Middle frontal gyrus (tissue), 1 donor: Measurements from ENCODE around the gene INS.
"Not testable (repeated sequence)": the region's sequence is repeated elsewhere in the genome, so short reads cannot be mapped to it uniquely, and the experiment has no call there.

Experiments
- DNase-seq: peaks from one replicate; pipeline ENCODE4 v3.0.0-alpha.2; 2015; ENCODE audit warnings: low spot score; ENCODE audit errors: extremely low spot score

INS gene

DNA sequence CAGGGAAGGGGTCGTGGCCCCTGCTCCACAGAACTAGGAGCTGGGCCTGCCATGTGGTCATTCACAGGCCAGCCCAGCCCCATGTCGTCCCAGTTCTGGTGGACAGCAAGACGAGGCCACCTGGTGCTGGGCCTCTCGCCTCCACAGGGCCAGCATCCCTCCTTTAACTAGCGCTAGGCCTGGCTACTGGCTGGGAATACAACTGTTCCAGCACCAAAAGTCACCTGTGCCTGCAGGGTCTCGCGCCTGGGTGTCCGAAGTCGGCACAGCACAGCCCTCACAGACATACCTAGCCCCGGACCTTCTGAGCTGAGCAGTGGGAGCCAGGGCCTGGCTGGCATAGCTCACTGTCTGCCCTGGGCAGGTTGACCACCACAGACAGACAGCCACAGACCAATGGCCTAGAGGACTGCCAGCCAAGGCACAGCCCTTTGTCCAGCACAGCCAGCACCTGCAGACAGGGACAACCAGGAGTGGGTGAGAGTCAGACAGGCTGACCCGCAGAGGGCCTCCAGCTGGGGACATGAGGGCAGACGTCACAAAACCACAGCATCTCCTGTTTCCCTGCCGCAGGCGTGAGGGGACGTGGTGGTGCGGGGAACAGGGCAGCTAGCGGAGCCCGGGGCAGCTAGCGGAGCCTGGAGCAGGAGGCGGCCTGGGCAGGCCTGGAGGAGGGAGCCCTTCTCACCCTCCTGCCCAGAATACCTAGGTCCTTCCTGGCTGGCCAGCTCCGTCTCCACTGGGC lies 37.8 kb upstream of the INS start:
- no peak for DNase-seq

DNA sequence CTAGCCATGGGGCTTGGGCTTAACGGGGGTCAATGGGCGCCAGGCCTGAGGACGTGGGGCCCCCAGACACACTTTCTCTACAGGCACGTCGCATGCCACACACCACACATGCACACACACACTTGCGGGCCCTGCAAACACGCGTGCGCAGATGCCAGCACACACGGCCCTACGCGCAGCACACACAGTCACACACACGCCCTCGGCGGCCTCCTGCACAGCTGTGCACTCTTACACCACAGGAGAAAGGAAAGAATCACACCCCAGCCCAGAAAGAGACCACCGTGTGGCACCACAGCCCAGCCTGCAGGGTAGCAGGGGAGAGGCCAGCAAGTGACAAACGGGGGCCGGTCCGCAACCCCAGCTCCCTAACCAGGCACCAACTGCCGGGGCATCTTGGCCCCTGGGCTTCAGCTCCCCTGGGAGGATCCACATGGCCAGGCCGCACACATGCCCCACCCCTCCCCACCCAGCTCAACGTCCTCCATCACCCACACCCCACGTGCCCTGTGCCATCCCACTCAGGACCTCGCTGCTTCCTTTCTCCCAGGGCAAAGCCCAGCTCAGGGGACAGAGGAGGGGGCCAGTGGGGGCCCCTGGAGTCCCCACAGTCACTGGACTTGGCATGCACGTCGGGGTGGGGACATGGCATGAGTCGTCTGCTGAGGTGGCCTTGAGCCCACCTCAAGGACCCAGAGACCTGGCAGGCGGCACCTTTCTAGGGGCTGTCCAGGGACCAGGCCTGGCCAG lies 36.9 kb upstream of the INS start:
- no peak for DNase-seq

DNA sequence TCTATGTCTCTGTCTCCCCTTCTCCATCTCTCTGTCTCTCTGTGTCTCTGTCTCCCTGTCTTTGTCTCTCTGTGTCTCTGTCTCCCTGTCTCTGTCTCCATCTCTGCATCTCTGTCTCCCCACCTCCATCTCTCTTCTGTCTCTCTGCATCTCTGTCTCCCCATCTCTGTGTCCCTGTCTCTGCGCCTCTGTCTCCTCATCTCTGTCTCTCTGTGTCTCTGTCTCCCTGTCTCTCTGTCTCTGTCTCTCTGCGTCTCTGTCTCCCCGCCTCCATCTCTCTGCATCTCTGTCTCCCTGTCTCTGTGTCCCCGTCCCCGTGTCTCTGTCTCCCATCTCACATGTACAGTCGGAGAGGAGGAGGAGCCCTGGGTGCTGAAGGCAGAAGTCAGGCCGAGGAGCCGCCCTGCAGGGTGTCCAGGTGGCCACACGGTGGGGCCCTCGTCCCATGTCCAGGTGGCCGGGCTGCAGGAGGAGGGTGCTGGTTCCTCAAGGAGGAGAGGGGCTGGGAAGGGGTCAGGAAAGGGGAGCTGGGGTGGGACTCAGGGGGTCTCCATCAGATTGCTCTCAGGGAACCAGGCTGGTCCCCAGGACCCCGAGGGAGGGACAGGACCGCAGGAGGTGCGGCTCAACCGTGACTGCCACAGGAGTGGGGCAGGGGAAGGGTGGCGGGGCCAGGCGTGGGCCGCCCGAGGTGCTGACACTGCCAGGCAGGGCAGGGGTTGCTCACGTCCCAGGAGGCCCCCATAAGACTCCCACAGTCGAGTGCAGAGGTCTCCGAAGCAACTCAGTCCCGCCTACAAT lies 36.2 kb upstream of the INS start:
- DNase-seq = no peak

DNA sequence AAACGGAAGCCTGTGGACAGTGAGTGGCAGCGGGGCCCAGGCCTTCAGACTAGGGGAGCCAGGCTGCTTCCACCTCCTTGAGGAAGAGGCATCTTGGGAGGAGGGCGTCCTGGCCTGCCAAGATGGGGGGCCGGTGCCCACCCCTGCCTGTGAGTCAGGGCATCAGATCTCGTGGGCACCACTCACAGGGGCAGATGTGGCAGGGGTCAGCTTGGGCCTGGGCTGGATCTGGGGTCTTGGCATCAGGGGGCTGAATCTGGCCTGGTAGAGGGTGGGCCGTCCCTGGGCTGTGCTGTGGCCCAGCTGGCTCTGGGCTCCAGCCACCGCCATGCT lies 34.7 kb upstream of the INS start:
- no peak for DNase-seq

DNA sequence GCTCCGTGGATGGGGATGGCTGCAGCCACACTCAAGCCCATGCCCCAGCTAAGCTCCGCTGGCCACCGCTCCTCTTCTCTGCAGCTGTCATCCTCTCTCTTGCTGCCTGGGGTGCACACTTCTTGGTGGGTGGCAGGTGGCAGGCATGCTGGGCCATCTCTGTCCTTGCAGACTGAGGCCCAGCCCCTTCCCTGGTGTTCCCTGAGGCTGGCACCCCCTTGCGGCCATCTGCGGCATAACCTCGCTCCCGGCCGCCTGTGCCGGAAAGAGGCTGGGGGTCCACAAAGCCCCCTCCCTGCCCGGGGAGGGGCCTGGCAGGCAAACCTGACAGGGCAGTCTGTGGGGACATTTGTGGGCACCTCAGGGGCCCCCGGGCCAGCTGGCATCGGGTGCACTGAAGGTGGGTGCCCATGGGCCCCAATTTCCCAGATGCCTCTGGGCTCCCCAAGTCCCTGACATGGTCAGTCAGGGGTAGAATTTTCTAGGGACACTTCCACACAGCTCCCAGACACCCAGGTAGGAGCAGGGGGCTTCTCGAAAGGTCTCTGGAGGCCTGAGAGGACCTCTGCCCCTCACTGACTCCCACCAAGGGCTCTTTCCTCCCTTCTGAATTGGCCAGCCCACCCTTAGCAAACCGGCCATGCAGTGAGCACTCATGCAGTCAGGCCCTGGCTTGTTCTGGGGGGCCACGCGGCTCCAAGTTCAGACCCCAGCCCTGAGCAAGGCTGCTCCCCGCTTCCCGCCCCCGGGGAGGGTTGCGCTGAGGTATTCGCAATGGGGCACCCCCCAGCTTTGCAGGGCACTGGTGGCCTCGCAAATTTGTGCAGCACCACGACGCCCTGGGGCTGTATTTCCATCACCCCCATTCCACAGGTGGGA lies 34.1 kb upstream of the INS start:
- no peak for DNase-seq

DNA sequence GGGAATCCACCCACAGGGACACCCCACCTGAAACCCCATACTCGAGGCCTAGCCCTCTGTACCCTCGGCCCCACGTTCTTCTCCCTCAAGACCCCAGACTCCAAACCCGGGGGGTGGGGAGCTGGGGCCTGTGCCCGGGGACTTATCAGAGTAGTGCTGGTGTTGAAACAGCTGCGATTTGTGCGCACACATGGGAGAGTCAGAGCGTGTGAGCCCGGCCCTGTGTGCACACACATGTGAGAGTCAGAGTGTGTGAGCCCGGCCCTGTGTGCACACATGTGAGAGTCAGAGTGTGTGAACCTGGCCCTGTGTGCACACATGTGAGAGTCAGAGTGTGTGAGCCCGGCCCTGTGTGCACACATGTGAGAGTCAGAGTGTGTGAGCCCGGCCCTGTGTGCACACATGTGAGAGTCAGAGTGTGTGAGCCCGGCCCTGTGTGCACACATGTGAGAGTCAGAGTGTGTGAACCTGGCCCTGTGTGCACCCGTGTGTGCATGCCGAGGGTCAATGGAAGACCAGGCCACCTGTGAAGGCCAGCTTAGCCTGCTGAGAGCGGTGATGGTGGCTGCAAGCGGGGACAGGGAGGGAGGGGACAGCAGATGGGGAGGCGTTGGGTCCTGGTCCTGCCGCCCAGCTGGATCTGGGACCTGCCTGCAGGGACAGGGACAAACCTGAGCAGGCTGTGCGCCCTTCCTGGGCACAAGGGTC lies 33.0 kb upstream of the INS start:
- not testable (repeated sequence) for DNase-seq

DNA sequence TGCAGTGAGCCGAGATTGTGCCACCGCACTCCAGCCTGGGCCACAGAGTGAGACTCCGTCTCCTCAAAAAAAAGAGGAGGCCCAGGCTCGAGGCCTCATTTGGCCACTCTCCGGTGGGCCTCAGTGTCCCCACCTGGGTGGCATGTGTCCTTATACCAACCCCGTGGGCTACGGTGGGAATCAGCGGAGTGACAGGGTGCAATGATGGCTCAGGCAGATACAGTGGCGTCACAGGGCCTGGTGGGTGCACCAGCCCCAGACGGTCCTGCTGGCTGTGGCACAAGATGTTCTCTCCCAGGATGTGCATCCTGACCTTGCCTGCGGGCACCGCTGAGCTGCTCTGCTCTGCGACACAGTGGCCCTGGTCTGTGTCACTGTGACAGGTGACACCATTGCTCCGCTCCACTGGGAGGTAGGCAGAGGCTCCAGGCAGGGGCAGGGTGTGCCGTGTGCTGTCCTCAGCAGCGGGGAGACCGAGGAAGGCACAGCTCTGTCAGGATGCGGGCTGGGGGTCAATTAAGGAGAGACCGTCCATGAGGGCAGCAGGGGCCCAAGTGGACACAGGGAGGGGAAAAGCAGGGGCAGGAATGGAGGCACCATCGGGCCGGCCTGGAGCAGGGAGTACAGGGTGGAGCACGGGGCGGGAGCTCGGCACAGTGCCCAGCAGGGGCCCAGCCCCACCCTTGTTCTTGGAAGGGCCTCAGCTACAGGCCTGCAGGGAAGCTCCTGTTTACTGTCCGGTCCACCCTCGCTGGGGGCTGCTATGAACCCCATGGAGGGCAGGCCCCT lies 32.3 kb upstream of the INS start:
- no peak for DNase-seq

DNA sequence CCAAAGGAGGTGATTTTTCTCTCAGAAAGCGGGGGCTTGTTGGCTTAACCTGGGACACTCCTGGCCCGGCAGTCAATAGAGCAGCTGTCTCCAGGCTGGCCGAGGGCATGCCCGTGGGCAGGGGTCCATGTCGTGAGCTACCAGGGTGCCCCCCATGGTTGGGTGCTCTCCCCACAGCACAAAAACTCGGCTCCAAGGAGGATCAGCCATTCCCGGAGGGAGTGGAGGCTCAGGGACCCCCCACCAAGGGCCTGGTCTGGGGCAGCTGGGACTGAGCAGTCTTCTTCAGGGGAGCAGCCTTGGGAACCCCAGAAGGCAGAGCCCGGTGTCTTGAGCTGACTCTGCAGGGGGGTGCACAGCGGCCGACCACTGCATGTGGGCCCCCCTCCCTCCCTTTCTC lies 31.4 kb upstream of the INS start:
- no peak for DNase-seq

DNA sequence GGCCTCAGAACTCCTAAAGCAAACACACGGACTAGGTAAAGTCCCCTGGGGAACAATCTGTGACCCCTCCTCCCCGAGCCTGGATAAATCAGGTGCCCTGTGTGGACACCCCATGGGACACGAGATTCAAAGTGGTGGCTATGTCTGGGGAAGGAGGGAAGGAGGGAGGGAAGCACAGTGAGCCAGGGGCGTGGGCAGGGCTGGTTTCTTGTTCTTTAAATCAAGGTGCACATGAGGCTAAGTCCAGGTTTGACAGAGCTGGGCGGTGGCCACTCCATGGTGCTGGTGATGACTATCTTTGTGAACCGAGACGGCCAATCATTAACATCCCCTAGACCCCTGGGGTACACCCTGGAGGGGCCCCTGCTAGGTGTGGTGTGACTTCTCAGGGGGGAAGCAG lies 30.9 kb upstream of the INS start:
- no peak for DNase-seq

DNA sequence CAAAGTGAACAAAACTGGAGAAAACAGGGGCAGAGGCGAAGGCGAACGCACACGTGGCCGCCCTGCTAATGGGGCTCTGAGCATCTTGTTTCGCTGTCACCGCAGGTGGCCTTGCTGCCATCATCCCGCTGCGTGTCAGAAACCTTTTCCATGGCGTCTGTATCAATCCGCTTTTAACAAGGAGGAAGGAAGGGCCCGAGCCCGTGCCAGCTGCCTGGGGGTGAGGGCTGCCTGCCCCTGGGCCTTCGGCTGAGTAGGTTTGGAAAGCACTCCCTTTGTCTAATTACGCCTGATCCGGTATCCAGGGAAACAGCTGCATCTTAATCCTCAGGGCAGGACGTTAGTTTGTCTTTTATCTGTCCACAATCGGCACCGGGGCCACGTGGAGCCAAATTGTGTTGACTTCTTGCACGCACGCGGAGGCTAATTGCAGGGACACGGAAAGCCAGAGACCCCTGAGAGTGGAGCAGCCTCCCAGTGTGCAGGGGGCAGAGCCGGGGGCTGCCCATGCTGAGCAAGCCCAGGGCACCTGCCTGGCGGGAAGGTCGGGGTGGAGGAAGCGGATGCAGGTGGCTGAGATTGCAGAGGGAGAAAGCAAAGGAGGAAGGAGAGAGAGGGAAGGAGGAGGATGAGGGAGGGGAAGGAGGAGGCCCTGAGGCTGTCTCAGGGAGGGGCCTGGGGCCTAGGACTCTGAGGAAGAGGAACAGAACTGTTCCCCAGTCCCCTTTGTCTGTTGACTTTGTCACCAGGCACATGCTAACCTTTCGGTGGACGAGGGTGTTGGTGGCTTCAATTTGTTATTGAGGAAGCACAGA lies 29.9 kb upstream of the INS start:
- no peak for DNase-seq

DNA sequence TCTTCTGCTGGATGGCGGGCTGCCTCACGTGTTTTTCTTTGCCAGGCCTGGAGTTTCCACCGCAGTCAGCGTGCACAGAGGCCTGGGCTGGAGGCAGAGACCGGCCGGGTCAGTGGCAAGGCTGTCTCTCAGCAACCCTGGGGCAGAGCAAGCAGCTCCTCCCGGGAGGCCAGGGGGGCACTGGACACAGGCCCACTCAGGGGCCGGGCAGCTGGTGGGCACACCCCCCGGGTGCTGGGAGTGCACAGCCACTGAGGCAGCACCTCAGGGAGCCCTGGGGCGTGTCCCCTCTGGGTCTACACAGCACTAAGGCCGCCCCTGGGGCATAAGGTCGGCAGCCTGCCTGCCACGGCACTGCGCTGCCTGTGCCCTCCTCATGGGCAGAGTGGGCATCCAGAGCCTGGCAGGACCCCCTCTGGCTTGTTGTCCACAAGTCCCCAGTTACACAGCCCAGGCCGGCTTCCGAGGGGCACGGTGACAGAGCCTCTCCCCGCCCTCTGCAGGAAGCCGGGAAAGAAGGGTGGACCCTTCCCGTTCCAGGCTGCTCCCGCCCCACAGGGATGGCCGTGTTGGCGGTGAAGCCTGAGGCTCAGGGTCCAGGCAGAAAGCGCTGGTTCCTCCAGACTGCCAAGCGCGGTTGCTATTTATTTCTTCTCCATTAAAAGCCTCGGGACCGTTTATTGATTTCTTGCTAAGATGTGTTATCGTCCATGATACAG lies 29.1 kb upstream of the INS start:
- DNase-seq = no peak

DNA sequence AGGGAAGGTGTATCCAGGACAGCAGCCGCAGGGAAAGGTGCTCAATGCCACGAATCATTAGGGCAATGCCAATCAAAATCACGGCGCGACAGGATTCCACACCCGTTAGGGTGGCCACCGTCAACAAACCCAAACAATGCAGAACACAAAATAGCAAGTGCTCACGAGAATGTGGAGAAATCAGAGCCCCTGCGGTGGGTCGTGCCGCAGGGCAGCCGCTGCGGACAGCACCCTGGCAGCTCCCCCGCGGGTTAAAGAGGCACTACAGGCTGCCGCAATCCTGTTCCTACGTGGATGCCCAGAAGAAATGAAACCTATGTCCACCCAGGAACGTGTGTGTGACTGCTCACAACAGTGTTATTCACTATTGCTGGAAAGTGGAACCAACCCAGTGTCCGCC lies 27.7 kb upstream of the INS start:
- no peak for DNase-seq

DNA sequence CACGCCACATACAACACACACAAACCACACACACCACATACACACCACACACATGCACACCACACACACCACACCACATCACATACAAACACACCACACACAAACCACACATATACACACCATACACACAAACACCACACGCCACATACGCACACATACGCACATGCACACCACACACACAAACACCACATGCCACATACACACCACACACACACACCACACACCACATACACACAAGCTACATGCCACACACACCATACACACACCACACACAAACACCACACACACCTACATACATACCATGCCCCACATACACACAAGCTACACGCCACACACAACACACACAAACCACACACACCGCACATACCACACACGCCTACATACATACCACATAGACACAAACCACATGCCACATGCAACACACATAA lies 26.3 kb upstream of the INS start:
- no peak for DNase-seq

DNA sequence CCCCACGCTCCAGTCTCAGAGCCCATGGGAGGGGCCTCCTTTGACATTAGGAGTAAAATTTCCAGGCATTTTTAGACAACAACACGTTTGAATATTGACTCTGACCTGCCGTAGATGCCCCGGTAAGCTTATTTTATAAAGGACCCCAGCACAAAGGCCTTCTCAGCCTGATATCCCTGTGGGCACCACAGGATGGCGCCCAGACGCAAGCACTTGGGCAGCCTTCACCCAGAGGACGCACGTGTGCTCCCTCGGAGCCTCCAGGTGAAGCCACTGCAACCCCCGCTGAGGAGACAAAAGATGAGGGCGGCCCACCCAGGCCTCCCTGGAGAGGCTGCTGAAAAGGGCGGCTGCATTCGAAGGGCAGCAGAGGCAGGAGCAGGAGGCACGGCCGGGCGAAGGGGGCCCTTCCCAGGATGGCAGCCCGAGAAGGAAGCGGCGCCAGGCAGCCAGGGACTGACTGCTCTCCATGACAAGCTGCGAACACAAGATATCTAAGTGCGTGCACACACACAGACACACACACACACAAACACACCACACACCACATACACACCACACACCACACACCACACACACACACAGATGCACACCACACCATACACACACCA lies 25.8 kb upstream of the INS start:
- no peak for DNase-seq

DNA sequence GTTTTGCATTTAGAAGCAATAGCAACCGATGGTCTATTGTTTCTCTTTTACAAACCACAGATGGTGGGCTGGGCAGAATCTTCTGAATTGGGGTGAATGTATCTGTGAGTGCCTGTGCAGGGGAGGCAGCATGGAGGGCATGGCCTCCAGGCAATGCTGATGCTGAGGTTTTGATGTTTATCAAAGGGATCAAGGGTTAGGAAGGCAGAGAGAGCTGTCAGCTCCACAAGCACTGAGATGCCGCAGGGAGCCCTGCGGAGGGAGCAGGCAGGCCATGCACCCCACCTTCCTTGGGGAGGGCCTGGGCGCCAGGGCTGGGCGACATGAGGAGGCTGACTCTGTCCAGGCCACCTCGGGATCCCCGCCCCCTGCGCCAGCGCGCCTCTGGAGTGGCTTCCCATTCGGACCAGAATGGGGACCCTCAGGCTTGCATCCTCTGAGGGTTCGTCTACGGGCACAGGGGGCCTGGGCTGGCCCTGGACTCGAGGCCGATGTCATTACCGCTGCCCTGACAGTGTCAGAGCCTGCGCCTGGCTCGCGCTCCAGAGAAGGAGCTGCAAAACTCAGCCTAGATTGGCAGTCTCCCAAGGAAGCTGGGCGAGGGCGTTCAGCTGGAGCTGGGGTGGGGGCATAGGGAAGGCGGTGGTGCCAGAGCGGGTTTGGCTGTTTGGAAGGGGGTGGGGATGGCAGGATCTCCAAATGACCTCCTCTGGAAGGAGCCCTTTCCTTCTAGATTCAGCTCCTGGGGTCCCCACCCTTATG lies 24.5 kb upstream of the INS start:
- DNase-seq = no peak

DNA sequence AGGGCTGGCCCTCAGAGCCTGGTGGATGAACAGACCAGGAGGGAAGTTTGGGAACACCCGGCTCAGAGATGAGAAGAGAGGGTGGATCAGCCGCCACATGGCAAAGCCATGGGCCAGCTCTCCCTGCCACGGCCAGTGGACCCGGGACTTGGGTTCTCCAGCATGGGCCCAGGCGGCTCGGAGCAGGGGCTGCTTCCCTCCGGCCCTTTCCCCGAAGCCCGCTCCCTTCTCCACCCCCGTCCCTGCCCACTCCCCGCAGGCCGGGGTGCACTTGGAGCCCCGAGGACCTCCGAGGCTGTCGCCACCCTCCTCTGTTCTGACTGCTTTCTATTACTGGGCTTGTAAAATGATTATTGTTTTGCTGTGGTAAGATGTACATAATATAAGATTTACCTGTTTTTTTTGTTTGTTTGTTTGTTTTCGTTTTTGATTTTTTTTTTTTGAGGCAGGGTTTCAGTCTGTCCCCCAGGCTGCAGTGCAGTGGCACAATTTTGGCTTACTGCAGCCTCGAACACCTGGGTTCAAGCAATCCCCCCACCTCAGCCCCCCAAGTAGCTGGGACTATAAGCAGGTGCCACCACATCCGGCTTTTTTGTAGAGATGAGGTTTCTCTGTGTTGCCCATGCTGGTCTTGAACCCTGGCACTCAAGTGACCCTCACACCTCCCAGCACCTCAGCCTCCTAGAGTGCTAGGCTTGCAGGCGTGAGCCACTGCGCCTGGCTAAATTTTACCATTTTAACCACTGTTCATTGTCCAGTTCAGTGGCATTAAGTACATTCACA lies 21.9 kb upstream of the INS start:
- DNase-seq = no peak
